HEK293 (cell line): ENCODE measurements around the gene BMP2K.
A peak's percentile ranks its signal among the peaks of the same experiment; 100 is the strongest.

ENCODE experiments used
- CTCF ChIA-PET: fragments of 350-600 bp; formaldehyde crosslinking; extraction: SDS; loops from one replicate; lab custom pipeline; 2021; ENCODE audit warnings: antibody characterized with exemption; lab: Yijun Ruan, JAX
- POLR2A ChIA-PET: fragments of 300-600 bp; formaldehyde crosslinking; extraction: SDS; loops from one replicate; lab custom pipeline; 2020; ENCODE audit warnings: antibody characterized with exemption, inconsistent platforms; lab: Yijun Ruan, JAX
- H3K27ac ChIP-seq: fragments of 200-500 bp; sonication (Bioruptor generic); 2 replicates; pipeline ENCODE4 v1.5.1; 2014; ENCODE audit warnings: low read depth, low read length, control low read depth, inconsistent platforms; ENCODE audit errors: extremely low read depth
- H3K36me3 ChIP-seq, 2 experiments: fragments of 200-500 bp in 1 of 2; sonication (Bioruptor generic) in 1 of 2; 1 replicate in 1 of 2; 2 replicates in 1 of 2; pipeline ENCODE4 v1.5.1; 2014 to 2017; ENCODE audit warnings: inconsistent platforms in 2 of 2, low read length in 2 of 2; ENCODE audit not compliant: control insufficient read depth in 2 of 2, insufficient read depth in 1 of 2
- H3K4me1 ChIP-seq: fragments of 200-500 bp; sonication (Bioruptor generic); 2 replicates; pipeline ENCODE4 v1.5.1; 2014; ENCODE audit warnings: mild to moderate bottlenecking, low read length, inconsistent platforms; ENCODE audit not compliant: control insufficient read depth, insufficient read depth
- H3K4me3 ChIP-seq: 2 replicates; pipeline ENCODE4 v1.5.1; 2011; ENCODE audit warnings: low read depth, mild to moderate bottlenecking, control low read depth, low read length, moderate library complexity
- H3K9me3 ChIP-seq: fragments of 200-500 bp; sonication (Bioruptor generic); 2 replicates; pipeline ENCODE4 v1.5.1; 2014; ENCODE audit warnings: low read depth, low read length, inconsistent platforms; ENCODE audit not compliant: control insufficient read depth, insufficient read depth
- BCL11A ChIP-seq: fragments of 450-650 bp; formaldehyde crosslinking; IDR thresholded peaks from 2 replicates; pipeline ENCODE4 v1.5.1; 2016; ENCODE audit warnings: low read depth, missing biosample characterization, missing genetic modification characterization
- FEZF1 ChIP-seq: fragments of 450-650 bp; formaldehyde crosslinking; IDR thresholded peaks from 2 replicates; pipeline ENCODE4 v1.5.1; 2016; ENCODE audit warnings: missing biosample characterization, missing genetic modification characterization
- HIC1 ChIP-seq: fragments of 450-650 bp; formaldehyde crosslinking; IDR thresholded peaks from 2 replicates; pipeline ENCODE4 v1.5.1; 2016; ENCODE audit warnings: missing biosample characterization, missing genetic modification characterization
- SALL2 ChIP-seq: fragments of 450-650 bp; formaldehyde crosslinking; IDR thresholded peaks from 2 replicates; pipeline ENCODE4 v1.5.0; 2017; ENCODE audit warnings: missing biosample characterization, mild to moderate bottlenecking, missing genetic modification characterization, borderline replicate concordance
- SP7 ChIP-seq: fragments of 450-650 bp; formaldehyde crosslinking; IDR thresholded peaks from 2 replicates; pipeline ENCODE4 v1.5.1; 2016; ENCODE audit warnings: missing biosample characterization, missing genetic modification characterization
- ZBTB48 ChIP-seq: fragments of 450-650 bp; formaldehyde crosslinking; IDR thresholded peaks from 2 replicates; pipeline ENCODE4 v1.5.1; 2016; ENCODE audit warnings: missing biosample characterization, missing genetic modification characterization
- ZBTB7A ChIP-seq: fragments of 450-650 bp; formaldehyde crosslinking; IDR thresholded peaks from 2 replicates; pipeline ENCODE4 v1.5.1; 2016; ENCODE audit warnings: low read depth, missing biosample characterization, missing genetic modification characterization
- ZNF112 ChIP-seq: fragments of 450-650 bp; formaldehyde crosslinking; IDR thresholded peaks from 2 replicates; pipeline ENCODE4 v1.5.0; 2017; ENCODE audit warnings: missing biosample characterization, missing genetic modification characterization
- ZNF138 ChIP-seq: fragments of 450-650 bp; formaldehyde crosslinking; IDR thresholded peaks from 2 replicates; pipeline ENCODE4 v1.5.1; 2016; ENCODE audit warnings: missing biosample characterization, missing genetic modification characterization, borderline replicate concordance
- ZNF214 ChIP-seq: fragments of 450-650 bp; formaldehyde crosslinking; IDR thresholded peaks from 2 replicates; pipeline ENCODE4 v1.5.1; 2017; ENCODE audit warnings: missing biosample characterization, mild to moderate bottlenecking, missing genetic modification characterization, borderline replicate concordance
- ZNF26 ChIP-seq: fragments of 450-650 bp; formaldehyde crosslinking; IDR thresholded peaks from 2 replicates; pipeline ENCODE4 v1.5.1; 2016; ENCODE audit warnings: missing biosample characterization, missing genetic modification characterization
- ZNF292 ChIP-seq: fragments of 450-650 bp; formaldehyde crosslinking; IDR thresholded peaks from 2 replicates; pipeline ENCODE4 v1.5.1; 2016; ENCODE audit warnings: low read depth, missing biosample characterization, missing genetic modification characterization, borderline replicate concordance
- ZNF558 ChIP-seq: fragments of 450-650 bp; formaldehyde crosslinking; IDR thresholded peaks from 2 replicates; pipeline ENCODE4 v1.5.1; 2016; ENCODE audit warnings: missing biosample characterization, missing genetic modification characterization
- ZNF560 ChIP-seq: fragments of 450-650 bp; formaldehyde crosslinking; IDR thresholded peaks from 2 replicates; pipeline ENCODE4 v1.5.1; 2017; ENCODE audit warnings: missing biosample characterization, missing genetic modification characterization, borderline replicate concordance
- ZNF626 ChIP-seq: fragments of 450-650 bp; sonication (Bioruptor Pico); formaldehyde crosslinking; IDR thresholded peaks from 2 replicates; pipeline ENCODE4 v1.5.1; 2018; ENCODE audit warnings: missing biosample characterization, missing genetic modification characterization, inconsistent platforms
- ZNF776 ChIP-seq: fragments of 450-650 bp; formaldehyde crosslinking; IDR thresholded peaks from 2 replicates; pipeline ENCODE4 v1.5.0; 2017; ENCODE audit warnings: missing biosample characterization, missing genetic modification characterization, borderline replicate concordance
- ZNF843 ChIP-seq: fragments of 450-650 bp; formaldehyde crosslinking; IDR thresholded peaks from 2 replicates; pipeline ENCODE4 v1.5.1; 2016; ENCODE audit warnings: missing biosample characterization, missing genetic modification characterization
- ZSCAN23 ChIP-seq: fragments of 450-650 bp; formaldehyde crosslinking; IDR thresholded peaks from 2 replicates; pipeline ENCODE4 v1.5.1; 2016; ENCODE audit warnings: missing biosample characterization, missing genetic modification characterization
- ZSCAN4 ChIP-seq: fragments of 450-650 bp; formaldehyde crosslinking; IDR thresholded peaks from 2 replicates; pipeline ENCODE4 v1.5.1; 2017; ENCODE audit warnings: missing biosample characterization, missing genetic modification characterization
- ZXDB ChIP-seq: fragments of 450-650 bp; formaldehyde crosslinking; IDR thresholded peaks from 2 replicates; pipeline ENCODE4 v1.5.1; 2016; ENCODE audit warnings: missing biosample characterization, missing genetic modification characterization
- TF ChIP-seq, protein P1 (sequence below): fragments of 450-650 bp; formaldehyde crosslinking; IDR thresholded peaks from 2 replicates; pipeline ENCODE4 v1.5.1; 2016; ENCODE audit warnings: missing biosample characterization, missing genetic modification characterization
- TF ChIP-seq, protein P2 (sequence below): fragments of 450-650 bp; formaldehyde crosslinking; IDR thresholded peaks from 2 replicates; pipeline ENCODE4 v1.5.1; 2016; ENCODE audit warnings: missing biosample characterization, missing genetic modification characterization

Gene BMP2K

GRCh38 chr4:78749258-78749971, 26.7 kb upstream of the BMP2K start:
- no peaks in the 10 kb centered on the region for H3K4me1 ChIP-seq
- no peak overlapping the region for H3K4me3 ChIP-seq
- POLR2A ChIA-PET: no interaction called here
- no peaks in the 10 kb centered on the region for H3K36me3 ChIP-seq
- no peak overlapping the region for H3K27ac ChIP-seq
- TF ChIP-seq SP7 (tag by site-specific recombination) (peak; percentile 93), ZNF776 (tag by site-specific recombination) (no peak), ZNF292 (no peak), ZBTB48 (tag by site-specific recombination) (no peak)
- CTCF ChIA-PET: no interaction called here
- H3K9me3 ChIP-seq: no peaks in the 10 kb centered on the region

DNA sequence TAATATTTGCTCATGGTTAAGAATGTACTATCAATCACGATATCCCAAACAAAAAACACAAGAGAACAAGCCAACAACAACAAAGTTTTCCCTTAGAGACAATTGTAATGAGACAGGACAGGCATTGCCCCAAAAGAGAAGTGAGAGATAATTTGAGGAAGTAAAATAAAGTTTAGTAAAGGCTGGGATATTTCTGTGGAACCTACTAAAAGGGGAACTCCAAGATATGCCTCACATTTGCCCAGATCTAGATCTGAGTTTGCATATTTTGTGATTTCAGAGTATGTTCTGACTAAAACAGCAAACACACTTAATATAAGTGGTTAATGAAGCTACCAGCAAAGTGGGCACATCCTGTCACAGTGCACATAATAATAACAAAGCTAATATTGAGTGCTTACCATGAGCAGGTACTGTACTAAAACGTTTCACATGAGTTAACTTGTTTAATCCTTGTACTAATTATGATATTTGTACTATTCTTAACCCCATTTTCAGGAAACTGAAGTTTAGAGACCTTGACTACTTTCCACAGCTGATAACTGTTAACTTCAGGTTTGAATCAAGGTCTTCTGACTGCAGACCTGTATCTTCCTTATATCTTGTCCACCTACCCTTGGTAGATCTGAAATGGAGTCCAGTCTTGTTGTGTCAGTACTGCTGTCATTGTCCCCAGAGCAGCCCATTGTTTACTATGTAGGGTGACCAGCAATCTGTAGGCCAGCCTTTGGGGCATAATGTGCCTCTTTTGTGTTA, 26.0 kb upstream of the BMP2K start:
- POLR2A ChIA-PET: no interaction called here
- Histone ChIP-seq H3K9me3 (no peaks in the 10 kb centered on the region), H3K4me3 (no peak overlapping the region), H3K27ac (no peak overlapping the region), H3K4me1 (no peaks in the 10 kb centered on the region), H3K36me3 (no peaks in the 10 kb centered on the region)
- no peak for TF ChIP-seq ZNF138 (tag by site-specific recombination)
- no peak for TF ChIP-seq ZXDB (tag by site-specific recombination)
- no peak for TF ChIP-seq ZSCAN23 (tag by site-specific recombination)
- TF ChIP-seq ZSCAN4 (tag by site-specific recombination): no peak
- TF ChIP-seq, protein P1, sequence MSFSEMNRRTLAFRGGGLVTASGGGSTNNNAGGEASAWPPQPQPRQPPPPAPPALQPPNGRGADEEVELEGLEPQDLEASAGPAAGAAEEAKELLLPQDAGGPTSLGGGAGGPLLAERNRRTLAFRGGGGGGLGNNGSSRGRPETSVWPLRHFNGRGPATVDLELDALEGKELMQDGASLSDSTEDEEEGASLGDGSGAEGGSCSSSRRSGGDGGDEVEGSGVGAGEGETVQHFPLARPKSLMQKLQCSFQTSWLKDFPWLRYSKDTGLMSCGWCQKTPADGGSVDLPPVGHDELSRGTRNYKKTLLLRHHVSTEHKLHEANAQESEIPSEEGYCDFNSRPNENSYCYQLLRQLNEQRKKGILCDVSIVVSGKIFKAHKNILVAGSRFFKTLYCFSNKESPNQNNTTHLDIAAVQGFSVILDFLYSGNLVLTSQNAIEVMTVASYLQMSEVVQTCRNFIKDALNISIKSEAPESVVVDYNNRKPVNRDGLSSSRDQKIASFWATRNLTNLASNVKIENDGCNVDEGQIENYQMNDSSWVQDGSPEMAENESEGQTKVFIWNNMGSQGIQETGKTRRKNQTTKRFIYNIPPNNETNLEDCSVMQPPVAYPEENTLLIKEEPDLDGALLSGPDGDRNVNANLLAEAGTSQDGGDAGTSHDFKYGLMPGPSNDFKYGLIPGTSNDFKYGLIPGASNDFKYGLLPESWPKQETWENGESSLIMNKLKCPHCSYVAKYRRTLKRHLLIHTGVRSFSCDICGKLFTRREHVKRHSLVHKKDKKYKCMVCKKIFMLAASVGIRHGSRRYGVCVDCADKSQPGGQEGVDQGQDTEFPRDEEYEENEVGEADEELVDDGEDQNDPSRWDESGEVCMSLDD: no peak
- no peak for TF ChIP-seq HIC1
- no peak for TF ChIP-seq SALL2 (tag by site-specific recombination)
- TF ChIP-seq ZNF843 (tag by site-specific recombination): no peak
- CTCF ChIA-PET: no interaction called here

DNA sequence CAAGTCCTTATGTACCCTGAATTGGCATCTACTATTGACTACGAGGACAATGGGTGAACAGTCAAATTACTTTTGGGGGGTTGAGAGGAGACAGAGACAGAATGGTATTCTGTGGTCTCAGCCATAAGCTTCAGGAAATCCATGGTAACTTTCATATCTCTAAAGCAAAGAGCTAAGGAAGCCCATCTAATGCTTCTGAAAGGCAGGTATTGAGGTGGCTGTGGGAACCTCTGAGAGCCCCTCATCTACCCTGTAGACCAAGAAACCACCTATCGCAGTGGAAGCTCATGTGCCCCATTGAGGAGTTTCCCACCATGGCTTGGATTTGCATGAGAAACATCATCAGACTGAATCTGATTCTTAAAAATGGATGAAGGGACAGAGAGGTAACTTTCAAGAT, 23.1 kb upstream of the BMP2K start:
- Histone ChIP-seq H3K36me3 (no peaks in the 10 kb centered on the region), H3K4me3 (no peak overlapping the region), H3K9me3 (no peaks in the 10 kb centered on the region), H3K27ac (no peak overlapping the region), H3K4me1 (no peaks in the 10 kb centered on the region)
- ChIA-PET CTCF (interaction anchor here (0.6 kb wide), 1 partner anchor 19 kb away, joined by 4 read pairs; no protein-coding TSS in a partner anchor), POLR2A (no interaction called here)
- TF ChIP-seq FEZF1 (tag by site-specific recombination): no peak
- TF ChIP-seq BCL11A: no peak
- no peak for TF ChIP-seq ZNF558
- no peak for TF ChIP-seq ZBTB7A (tag by site-specific recombination)
- no peak for TF ChIP-seq ZNF26 (tag by site-specific recombination)
- TF ChIP-seq, protein P2, sequence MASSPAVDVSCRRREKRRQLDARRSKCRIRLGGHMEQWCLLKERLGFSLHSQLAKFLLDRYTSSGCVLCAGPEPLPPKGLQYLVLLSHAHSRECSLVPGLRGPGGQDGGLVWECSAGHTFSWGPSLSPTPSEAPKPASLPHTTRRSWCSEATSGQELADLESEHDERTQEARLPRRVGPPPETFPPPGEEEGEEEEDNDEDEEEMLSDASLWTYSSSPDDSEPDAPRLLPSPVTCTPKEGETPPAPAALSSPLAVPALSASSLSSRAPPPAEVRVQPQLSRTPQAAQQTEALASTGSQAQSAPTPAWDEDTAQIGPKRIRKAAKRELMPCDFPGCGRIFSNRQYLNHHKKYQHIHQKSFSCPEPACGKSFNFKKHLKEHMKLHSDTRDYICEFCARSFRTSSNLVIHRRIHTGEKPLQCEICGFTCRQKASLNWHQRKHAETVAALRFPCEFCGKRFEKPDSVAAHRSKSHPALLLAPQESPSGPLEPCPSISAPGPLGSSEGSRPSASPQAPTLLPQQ: no peak
- no peak for TF ChIP-seq ZNF214 (tag by site-specific recombination)
- TF ChIP-seq ZNF560 (tag by site-specific recombination): no peak
- no peak for TF ChIP-seq ZNF112 (tag by site-specific recombination)
- TF ChIP-seq ZNF626 (tag by site-specific recombination): no peak
